ENCODE data around the gene CAPN10. TPM values are rescaled to one million over a fixed set of nuclear protein-coding genes. Genes with fewer than 3 reads are reported as not detected.

CAPN10 gene, protein sequence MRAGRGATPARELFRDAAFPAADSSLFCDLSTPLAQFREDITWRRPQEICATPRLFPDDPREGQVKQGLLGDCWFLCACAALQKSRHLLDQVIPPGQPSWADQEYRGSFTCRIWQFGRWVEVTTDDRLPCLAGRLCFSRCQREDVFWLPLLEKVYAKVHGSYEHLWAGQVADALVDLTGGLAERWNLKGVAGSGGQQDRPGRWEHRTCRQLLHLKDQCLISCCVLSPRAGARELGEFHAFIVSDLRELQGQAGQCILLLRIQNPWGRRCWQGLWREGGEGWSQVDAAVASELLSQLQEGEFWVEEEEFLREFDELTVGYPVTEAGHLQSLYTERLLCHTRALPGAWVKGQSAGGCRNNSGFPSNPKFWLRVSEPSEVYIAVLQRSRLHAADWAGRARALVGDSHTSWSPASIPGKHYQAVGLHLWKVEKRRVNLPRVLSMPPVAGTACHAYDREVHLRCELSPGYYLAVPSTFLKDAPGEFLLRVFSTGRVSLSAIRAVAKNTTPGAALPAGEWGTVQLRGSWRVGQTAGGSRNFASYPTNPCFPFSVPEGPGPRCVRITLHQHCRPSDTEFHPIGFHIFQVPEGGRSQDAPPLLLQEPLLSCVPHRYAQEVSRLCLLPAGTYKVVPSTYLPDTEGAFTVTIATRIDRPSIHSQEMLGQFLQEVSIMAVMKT
- polyA plus RNA-seq (2011; rRNA removed) (8.4 and 9.5 TPM in 2 replicates), polyA plus RNA-seq (2017; fragmentation: RNase III; extraction: RNeasy Plus Mini Kit Qiagen cat#74134 plus additional on column Dnase treatment) (15.8 to 17.7 TPM (median 15.9 TPM) in 3 replicates), polyA minus RNA-seq (2011; rRNA and poly(A)+ RNA removed) (7.1 and 8.4 TPM in 2 replicates)
- 29.9 and 35.6 TPM in 2 replicates for polyA plus RNA-seq (2012; cell fraction: cytosol; rRNA removed)
- polyA plus RNA-seq (2012; cell fraction: nucleus; rRNA removed): 89.6 and 119 TPM in 2 replicates

- Histone ChIP-seq H3K4me2 (peak within 1 kb of the TSS; percentile 99), H3K4me1 (peaks cover 23% of the 10 kb centered on the region), H3K27ac (peak within 1 kb of the TSS; percentile 95 to 96), H3K4me3 (peak within 1 kb of the TSS; percentile 82), H3K9me3 (no peaks in the 10 kb centered on the region)
- peak; percentile 88 to 95 for DNase-seq (ENCODE audit: low read depth in 1 of 2, low spot score in 1 of 2)
- WGBS (ENCODE audit: missing lambda C conversion rate): 0% methylated on average over 4 of the region's 88 CpGs
- ChIA-PET CTCF (interaction anchor here (1.1 to 3.9 kb wide), 9 partner anchors 9 to 254 kb away, joined by 3 to 35 read pairs (median 4); partner anchors contain the start of gene RNPEPL1), POLR2A (interaction anchor here (0.6 to 3.2 kb wide), 13 partner anchors 10 to 729 kb away, joined by 3 to 38 read pairs (median 3); partner anchors contain the start of genes DUSP28, HDLBP, MTERF4 and PASK)
- peak; percentile 94 to 96 for ATAC-seq
- FAIRE-seq: no peak
- TF ChIP-seq POLR2A (IDR thresholded peaks at IDR 0.05; ENCODE audit: low read length): peak; percentile 61
- peak; percentile 96 for TF ChIP-seq USF2 (IDR thresholded peaks at IDR 0.05)
- TF ChIP-seq HES2 (IDR thresholded peaks at IDR 0.05): no peak
- TF ChIP-seq, protein P1, sequence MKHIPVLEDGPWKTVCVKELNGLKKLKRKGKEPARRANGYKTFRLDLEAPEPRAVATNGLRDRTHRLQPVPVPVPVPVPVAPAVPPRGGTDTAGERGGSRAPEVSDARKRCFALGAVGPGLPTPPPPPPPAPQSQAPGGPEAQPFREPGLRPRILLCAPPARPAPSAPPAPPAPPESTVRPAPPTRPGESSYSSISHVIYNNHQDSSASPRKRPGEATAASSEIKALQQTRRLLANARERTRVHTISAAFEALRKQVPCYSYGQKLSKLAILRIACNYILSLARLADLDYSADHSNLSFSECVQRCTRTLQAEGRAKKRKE (CRISPR knock-in tag; IDR thresholded peaks at IDR 0.05; ENCODE audit: low read depth): no peak
- no peak for TF ChIP-seq EHMT2 (IDR thresholded peaks at IDR 0.05; ENCODE audit: low read depth)
- 0 out of 2 replicates have a peak, but pooled peaks have one; percentile 49 for TF ChIP-seq TFCP2L1 (CRISPR knock-in tag; IDR thresholded peaks at IDR 0.05)
- peak in 1 of 2 experiments; percentile 80 for TF ChIP-seq JUN (IDR thresholded peaks at IDR 0.05)
- TF ChIP-seq, protein P2, sequence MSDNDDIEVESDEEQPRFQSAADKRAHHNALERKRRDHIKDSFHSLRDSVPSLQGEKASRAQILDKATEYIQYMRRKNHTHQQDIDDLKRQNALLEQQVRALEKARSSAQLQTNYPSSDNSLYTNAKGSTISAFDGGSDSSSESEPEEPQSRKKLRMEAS (IDR thresholded peaks at IDR 0.05): peak; percentile 73
- TF ChIP-seq JUNB (IDR thresholded peaks at IDR 0.05): no peak
- TF ChIP-seq SMC3 (IDR thresholded peaks at IDR 0.05): no peak
- 0 out of 3 replicates have a peak, but pooled peaks have one; percentile 55 for TF ChIP-seq BCL3 (IDR thresholded peaks at IDR 0.05)
- no peak for TF ChIP-seq NPAS2 (CRISPR knock-in tag; IDR thresholded peaks at IDR 0.05; ENCODE audit: borderline replicate concordance)
- no peak for TF ChIP-seq POLR2AphosphoS2 (conservative IDR thresholded peaks at IDR 0.05; ENCODE audit: low read length)
- no peak for TF ChIP-seq FOSL2 (IDR thresholded peaks at IDR 0.05)
- 0 out of 2 replicates have a peak, but pooled peaks have one; percentile 16 for TF ChIP-seq FOSL2 (CRISPR knock-in tag; IDR thresholded peaks at IDR 0.05)
- 0 out of 2 replicates have a peak, but pooled peaks have one; percentile 13 for TF ChIP-seq GATA3 (IDR thresholded peaks at IDR 0.05; ENCODE audit: borderline replicate concordance)
- TF ChIP-seq PHF8 (IDR thresholded peaks at IDR 0.05; ENCODE audit: borderline replicate concordance, low read depth): peak; percentile 91
- TF ChIP-seq KDM5A (IDR thresholded peaks at IDR 0.05): 0 out of 2 replicates have a peak, but pooled peaks have one; percentile 19
- no peak for TF ChIP-seq SREBF2 (IDR thresholded peaks at IDR 0.05)
- TF ChIP-seq EP300 (IDR thresholded peaks at IDR 0.05): no peak
- peak; percentile 51; the same call in 1 of the 2 replicates for TF ChIP-seq E2F6 (IDR thresholded peaks at IDR 0.05; ENCODE audit: borderline replicate concordance, low read depth)
- 0 out of 2 replicates have a peak, but pooled peaks have one; percentile 55 for TF ChIP-seq MYC (IDR thresholded peaks at IDR 0.05; ENCODE audit: borderline replicate concordance, low read length)
Observed at GRCh38 chr2:240586198-240586918, at the start of gene CAPN10. CAPN10 (plus strand) TSS chr2:240586734; CDS start chr2:240586912, 178 bp downstream.
